GM21825 (cell line): ENCODE measurements around the gene FIP1L1.
"Not testable (repeated sequence)": the region's sequence is repeated elsewhere in the genome, so short reads cannot be mapped to it uniquely, and the experiment has no call there.

Source experiments
- ATAC-seq: cut with Tn5 transposase; IDR thresholded peaks from one replicate; pipeline ENCODE4 v1.9.1; 2021; ENCODE audit warnings: mild to moderate bottlenecking, moderate library complexity; ENCODE audit not compliant: unreplicated experiment

Gene FIP1L1, protein sequence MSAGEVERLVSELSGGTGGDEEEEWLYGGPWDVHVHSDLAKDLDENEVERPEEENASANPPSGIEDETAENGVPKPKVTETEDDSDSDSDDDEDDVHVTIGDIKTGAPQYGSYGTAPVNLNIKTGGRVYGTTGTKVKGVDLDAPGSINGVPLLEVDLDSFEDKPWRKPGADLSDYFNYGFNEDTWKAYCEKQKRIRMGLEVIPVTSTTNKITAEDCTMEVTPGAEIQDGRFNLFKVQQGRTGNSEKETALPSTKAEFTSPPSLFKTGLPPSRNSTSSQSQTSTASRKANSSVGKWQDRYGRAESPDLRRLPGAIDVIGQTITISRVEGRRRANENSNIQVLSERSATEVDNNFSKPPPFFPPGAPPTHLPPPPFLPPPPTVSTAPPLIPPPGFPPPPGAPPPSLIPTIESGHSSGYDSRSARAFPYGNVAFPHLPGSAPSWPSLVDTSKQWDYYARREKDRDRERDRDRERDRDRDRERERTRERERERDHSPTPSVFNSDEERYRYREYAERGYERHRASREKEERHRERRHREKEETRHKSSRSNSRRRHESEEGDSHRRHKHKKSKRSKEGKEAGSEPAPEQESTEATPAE

DNA sequence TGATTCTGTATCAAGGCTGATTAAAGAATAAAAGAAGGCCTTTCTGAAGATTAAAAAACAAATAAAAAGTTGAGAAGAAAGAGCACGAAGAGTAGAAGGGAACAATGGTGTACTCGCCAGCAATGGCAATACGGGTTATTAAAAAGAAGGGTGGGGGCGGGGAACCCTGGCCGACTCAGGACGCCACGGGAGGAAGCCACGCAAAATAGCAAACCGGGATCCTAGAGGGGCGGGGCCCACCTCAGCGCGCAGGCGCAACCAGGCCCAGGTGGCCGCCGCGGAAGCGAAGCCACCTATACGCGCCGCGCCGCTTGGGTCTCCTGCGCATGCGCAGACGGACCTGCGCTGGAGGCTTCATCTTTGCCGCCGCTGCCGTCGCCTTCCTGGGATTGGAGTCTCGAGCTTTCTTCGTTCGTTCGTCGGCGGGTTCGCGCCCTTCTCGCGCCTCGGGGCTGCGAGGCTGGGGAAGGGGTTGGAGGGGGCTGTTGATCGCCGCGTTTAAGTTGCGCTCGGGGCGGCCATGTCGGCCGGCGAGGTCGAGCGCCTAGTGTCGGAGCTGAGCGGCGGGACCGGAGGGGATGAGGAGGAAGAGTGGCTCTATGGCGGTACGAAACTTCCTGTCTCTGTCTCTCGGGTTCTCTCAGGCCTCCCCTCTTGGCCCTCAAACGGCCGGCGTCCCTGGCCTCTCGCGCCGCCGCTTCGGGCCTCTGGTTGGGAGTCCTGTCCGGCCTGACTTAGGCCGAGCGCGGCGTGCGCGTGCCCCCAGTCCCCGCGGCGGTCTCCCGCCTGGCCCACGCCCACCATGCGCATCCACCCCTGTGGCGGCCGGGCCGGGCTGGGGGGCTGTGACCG is at the start of gene FIP1L1:
TSS of gene FIP1L1 (plus strand) at position 323 of the 852 bp plus-strand sequence. CDS start at position 521, 198 bp downstream.
- ATAC-seq, result peak; percentile 85

- ATAC-seq, result not testable (repeated sequence)
These were observed 42.5 kb upstream of the FIP1L1 start for GRCh38 chr4:53334916-53335315.

GRCh38 chr4:53340145-53340544 is 37.3 kb upstream of the FIP1L1 start:
- not testable (repeated sequence) for ATAC-seq

- not testable (repeated sequence) for ATAC-seq
These were observed 31.0 kb upstream of the FIP1L1 start for GRCh38 chr4:53346392-53346791.

DNA sequence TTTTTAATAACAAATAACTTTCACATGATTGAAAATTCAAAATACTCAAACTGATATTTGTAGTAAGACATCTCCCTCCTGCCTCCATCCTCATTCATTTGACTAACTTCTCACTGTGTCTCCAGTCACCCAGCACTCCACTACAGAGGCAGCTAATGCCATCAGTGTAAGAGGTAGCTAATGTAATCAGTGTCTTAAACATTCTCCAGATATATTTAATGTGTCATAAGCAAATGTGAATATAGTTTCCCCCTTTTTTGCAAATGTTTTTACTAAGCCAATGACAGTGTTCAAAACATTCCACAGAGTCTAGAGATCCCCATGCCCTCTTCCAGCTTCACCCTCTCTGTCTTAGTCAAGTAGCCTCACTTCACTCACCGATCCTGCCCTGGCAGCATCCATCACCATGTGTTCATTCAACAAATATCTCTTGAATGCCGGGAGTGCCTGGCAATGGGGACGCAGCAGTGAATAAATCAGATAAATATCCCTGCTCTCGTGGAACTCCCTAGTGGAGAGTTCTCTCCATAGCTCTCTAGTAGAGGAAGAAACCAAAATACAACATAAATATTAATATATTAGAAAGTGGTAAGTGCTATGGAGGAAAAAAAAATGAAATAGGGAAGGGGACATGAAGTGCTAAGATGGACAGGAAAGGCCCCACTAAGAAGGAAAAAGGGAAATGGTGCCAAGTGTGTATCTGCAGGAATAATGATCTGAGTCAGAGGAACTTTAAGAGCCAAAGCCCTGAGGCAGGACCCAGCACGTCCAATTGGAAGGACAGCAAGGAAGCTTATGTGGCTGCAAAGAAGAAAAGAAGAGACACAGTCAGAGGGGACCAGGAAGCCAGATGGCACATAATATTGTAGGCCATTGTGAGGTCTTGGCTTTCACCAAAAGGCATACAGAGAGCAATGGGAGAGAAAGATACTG is 30.3 kb upstream of the FIP1L1 start:
- no peak for ATAC-seq

GRCh38 chr4:53348046-53348445 is 29.4 kb upstream of the FIP1L1 start:
- ATAC-seq, result no peak

DNA sequence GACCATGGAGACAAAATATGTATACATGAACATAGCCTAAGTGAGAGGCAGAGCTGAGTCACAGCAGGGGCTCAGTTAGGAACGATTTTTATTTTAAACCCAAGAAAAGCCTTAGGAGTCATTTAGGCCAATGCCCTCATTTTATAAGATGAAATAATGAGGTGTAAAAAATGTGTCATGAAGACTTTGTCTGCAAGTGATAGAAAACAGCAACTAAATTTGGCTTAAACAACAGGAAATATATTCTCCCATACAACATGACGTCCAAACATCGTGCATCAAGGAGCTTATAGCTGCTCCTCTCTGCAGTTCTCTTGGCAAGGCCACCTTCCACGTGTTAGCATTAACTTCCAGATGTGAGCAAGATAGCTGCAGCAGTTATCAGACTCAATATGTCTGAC is 28.4 kb upstream of the FIP1L1 start:
- ATAC-seq, result no peak

DNA sequence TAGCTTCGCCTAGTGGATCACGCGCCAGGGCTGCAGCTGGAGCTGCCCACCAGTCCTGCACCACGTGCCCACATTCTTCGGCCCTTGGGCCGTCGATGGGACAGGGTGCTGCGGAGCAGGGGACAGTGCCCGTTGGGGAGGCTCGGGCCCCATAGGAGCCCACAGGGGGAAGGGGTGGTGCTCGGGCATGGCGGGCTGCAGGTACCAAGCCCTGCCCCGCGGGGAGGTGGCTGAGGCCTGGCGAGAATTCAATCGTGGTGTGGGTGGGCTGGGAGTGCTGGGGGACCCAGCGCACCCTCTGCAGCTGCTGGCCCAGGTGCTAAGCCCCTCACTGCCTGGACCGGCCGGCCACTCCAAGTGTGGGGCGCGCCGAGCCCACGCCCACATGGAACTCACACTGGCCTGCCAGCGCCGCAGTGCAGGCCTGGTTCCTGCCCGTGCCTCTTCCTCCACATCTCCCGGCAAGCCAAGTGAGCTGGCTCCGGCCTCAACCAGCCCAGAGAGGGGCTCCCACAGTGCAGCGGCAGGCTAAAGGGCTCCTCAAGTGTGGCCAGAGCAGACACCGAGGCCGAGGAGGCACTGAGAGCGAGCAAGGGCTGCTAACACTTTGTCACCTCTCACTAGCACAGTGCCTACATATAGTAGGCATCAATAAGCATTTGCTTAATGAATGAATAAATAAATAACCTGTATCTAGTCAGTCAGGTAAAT is 23.3 kb upstream of the FIP1L1 start:
- ATAC-seq, result no peak

DNA sequence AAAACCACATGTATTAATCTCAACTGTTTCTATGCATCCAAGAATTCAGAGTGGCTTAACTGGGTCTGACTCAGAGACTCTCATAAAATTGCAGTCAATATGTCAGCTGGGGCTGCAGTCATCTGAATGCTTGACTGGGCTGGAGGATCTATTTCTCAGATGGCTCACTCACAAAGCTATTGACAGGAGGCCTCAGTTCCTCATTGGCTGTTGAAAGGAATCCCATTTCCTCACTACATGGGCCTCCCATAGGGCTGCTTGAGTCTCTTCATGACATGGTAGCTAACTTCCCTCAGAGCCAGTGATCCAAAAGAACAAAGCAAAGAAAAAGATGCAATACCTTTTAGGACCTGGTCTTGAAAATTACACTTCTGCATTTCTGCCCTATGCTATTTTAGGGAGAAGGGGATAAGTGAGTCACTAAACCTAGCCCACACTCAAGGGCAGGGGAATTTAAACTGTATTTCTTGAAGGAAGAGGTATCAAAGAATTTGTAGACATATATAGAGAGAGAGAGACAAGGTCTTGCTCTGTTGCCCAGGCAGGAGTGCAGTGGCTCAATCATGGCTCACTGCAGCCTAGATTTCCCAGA is 21.4 kb upstream of the FIP1L1 start:
- no peak for ATAC-seq

GRCh38 chr4:53361451-53361850 is 16.0 kb upstream of the FIP1L1 start:
- no peak for ATAC-seq

DNA sequence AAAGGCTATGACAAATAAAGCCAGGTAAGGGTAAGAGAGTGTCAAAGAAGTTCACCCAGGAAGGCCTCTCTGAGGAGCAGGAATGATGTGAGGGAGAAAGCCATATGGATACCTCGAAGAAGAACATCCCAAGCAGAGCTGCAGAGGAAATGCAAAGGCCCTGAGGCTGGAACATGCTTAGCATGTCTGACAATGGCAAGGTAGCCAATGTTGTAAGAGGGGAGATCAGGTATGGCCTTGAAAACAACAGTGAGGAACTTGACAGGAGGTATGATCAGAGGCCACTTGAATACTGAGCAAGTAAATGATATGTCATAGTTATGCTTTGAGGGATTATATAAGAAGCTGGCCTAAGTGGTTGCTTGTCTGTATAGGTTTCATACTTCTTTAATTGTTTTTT is 15.3 kb upstream of the FIP1L1 start:
- ATAC-seq, result no peak

DNA sequence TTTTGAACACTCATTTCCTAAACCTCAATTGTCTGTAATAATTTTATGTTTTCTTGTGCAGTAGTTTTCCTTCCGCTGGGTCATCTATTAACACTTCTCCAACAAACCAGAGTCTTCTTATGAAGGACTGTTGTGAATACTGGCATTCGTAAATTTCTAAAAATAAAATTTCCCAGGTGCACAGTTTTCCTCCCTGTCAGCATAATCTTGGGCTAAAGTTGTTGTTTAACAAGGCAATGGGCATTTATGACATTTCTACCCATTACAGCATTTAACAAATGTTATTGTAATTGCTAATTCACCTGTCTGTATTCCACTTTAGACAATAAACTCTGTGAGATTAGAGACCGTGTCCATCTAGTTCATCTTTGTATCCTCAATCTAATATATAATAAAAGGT is 12.8 kb upstream of the FIP1L1 start:
- ATAC-seq, result no peak

GRCh38 chr4:53365121-53365485 is 12.3 kb upstream of the FIP1L1 start:
- peak; percentile 16 for ATAC-seq

DNA sequence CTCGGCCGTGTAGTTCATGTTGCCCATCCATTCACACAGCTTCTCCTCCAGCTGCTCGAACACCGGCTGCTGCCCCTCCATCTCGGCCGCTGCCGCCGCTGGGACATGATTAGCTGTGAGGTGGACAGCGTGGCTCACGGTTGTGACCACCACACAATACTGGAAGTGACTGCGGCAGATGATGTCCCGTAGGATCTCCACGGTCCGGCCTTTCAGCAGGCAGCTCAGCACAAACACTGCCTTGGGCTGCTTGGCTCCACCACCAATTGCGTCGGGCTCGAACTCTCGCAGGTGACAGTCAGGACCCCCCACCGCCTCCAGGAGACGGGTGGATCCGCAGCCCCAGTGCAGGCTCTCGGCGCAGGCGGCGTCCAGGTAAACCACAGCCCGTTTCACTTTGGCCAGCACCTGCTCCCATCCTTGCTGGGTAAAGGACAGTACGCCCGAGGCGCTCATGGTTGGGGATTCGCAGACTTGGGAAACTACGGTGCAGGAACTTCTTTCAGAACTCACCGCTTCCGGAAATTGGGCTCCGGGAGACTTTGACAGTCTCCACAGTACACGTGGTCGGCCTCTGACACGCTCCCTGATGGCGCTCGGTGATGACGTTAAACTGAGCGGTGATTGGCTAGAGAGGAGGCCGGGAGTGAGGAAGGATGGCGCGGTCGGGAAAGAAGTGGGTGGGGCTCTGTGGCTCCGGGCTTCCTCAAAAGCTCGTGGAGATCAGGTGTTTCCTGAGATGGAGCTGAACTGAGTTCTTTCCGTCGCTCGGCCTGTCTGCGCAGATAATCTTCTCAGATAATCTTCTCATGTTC is 11.7 kb upstream of the FIP1L1 start, which contains the start of gene SCFD2:
TSS of gene SCFD2 (minus strand) at position 576 of the 815 bp plus-strand sequence.
- ATAC-seq, result peak; percentile 96

DNA sequence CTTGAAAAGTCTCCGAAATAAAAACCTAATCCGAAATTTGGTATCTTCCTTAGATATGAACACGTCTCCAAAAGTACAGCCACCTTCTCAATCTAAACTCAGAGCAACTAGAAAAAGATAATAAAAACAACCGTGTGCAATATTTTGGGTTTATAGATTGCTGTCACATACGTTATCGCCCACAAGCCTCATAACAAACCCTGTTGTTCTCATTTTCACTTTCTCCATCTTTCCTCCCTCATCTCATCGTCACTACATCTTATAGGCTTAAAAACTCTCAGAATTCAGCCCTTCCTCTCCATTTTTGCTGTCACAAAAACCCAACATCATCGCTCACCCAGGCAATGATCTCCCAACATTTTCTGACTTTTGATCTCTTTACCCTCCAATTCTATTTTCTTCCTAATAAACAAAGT is 11.1 kb upstream of the FIP1L1 start:
- ATAC-seq, result peak; percentile 2

DNA sequence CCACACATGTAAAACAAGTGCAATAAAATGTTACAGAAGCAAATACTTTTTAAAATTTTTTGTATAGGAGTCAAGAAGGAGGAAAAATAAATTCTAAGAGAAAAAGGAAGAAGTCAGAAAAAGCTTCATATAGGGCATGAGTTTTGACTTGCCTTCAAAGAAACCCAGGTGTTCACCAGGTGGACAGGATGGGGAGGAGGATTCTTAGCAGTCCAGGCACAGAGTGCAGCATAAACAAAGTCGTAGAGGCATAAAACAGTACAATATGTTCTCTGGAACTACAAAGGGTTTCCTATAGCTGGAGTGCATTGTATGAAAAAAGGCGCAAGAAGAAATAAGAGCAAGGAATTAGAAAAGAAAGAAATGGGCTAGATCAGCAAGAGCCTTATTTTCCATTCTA is 9.7 kb upstream of the FIP1L1 start:
- ATAC-seq, result no peak

GRCh38 chr4:53371049-53371448 is 6.4 kb upstream of the FIP1L1 start:
- ATAC-seq, result no peak

DNA sequence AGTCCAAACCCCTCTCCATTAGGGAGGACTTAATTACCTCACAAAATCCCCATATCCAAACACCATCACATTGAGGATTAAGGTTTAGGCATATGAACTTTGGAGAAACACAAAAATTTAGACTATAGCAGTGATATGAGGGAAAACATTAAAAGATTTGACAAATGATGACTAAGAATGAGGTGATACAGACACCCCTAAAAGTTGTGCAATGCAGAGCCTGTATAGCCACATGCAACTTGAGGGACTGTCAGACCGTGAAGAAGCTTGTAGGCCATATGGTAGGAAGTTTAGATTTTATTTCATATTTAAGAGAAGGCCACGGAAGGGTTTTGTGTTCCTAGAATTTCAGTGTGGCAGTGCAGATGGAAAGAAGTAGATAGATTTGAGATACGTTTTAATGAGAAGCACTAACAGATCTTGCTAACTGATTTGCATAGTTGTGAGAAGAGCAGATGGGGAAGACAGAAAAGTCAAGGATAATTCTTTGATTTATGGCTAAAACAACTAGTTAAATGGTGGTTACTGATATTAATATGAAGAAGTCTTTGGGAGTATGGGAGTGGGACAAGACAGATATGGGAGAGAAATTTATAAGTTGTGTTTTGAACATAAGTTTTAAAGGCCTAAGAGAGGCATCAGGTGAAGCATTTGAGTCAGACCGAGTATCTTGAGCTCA is 5.5 kb upstream of the FIP1L1 start:
- no peak for ATAC-seq
